Esophagus squamous epithelium (tissue), 5 donors: Measurements from ENCODE around the gene FNBP1. TPM values are rescaled to one million over a fixed set of nuclear protein-coding genes. Genes with fewer than 3 reads are reported as not detected.
A peak's percentile ranks its signal among the peaks of the same experiment; 100 is the strongest.

Experiments
- DNase-seq: peaks from one replicate; lab custom pipeline; 2025; lab: John Stamatoyannopoulos, UW
- H3K27ac ChIP-seq, 4 donors: fragments of 200-600 bp; sonication (generic); one replicate each; pipeline ENCODE4 v1.5.1; 2016 to 2019; ENCODE audit warnings: mild to moderate bottlenecking in 1 of 4
- H3K27me3 ChIP-seq, 4 donors: fragments of 200-600 bp; sonication (generic); 1 replicate in 3 of 4; 2 replicates in 1 of 4; pipeline versions ENCODE4 v1.5.1 to v1.6.0; 2017 to 2021; ENCODE audit warnings: antibody characterized with exemption in 1 of 4
- H3K36me3 ChIP-seq, 3 donors: fragments of 200-600 bp; sonication (generic); one replicate each; pipeline ENCODE4 v1.5.1; 2016 to 2019
- H3K4me1 ChIP-seq, 3 donors: fragments of 200-600 bp; sonication (generic); one replicate each; pipeline ENCODE4 v1.5.1; 2017 to 2019
- H3K4me3 ChIP-seq, 4 donors: fragments of 200-600 bp; sonication (generic); 1 replicate in 3 of 4; 2 replicates in 1 of 4; pipeline ENCODE4 v1.5.1; 2016 to 2019; ENCODE audit warnings: mild to moderate bottlenecking in 2 of 4, moderate library complexity in 1 of 4
- H3K9me3 ChIP-seq, 3 donors: fragments of 200-600 bp; sonication (generic); one replicate each; pipeline ENCODE4 v1.5.1; 2016 to 2019
- POLR2A ChIP-seq, 4 donors: fragments of 450-650 bp; IDR thresholded peaks; one replicate each; pipeline ENCODE4 v1.6.1; 2017; ENCODE audit warnings: antibody characterized with exemption in 4 of 4, mild to moderate bottlenecking in 4 of 4, moderate library complexity in 3 of 4
- WGBS, 2 donors: methylation state at CpG; one replicate each; pipeline ENCODE4 v1.1.5; 2018; 5-methylcytosine and 5-hydroxymethylcytosine counted together
- intact Hi-C: fragments of 100-400 bp; cut with DNase I; formaldehyde crosslinking; loops from one replicate; pipeline ENCODE4 v1.15.0; 2022
- total RNA-seq, 4 donors: library from RNA; depleted of rRNA; stranded (reverse); fragments of >200 nt; gene quantifications; one replicate each; pipeline ENCODE4 v1.1.0, GENCODE V29; 2016
- TF ChIP-seq, protein P1 (sequence below), 6 experiments: fragments of 450-650 bp in 4 of 6; fragments of 200-600 bp in 2 of 6; sonication (generic) in 2 of 6; IDR thresholded peaks; one replicate each; pipeline ENCODE4 v1.5.1; 2016 to 2019; ENCODE audit warnings: antibody characterized with exemption in 6 of 6, mild to moderate bottlenecking in 4 of 6, moderate library complexity in 4 of 6
- donor health status: DM: yes; HTN: yes; CAD: no.

Gene FNBP1
- total RNA-seq, 4 donors from 2014 or later = 19.7 to 47.7 (median 26.2) TPM

GRCh38 chr9:129888293-129889121 lies 154.5 kb downstream of the FNBP1 start:
- Histone ChIP-seq H3K27me3 (no peaks in the 10 kb centered on the region), H3K36me3 (peaks cover 0 to 21% (median 0%) of the 10 kb centered on the region in 3 donors), H3K27ac (peak overlapping the region; percentile 83 to 95 (median 90)), H3K9me3 (no peaks in the 10 kb centered on the region), H3K4me1 (peaks cover 43 to 94% (median 46%) of the 10 kb centered on the region in 3 donors), H3K4me3 (peak overlapping the region in 2 of 4 donors; percentile 21 to 32)
- DNase-seq = peak; percentile 53
- intact Hi-C loops = loop anchor here (5.0 to 10.0 kb wide), 2 partner anchors 154 to 346 kb away; partner anchors contain the start of gene FNBP1
- TF ChIP-seq POLR2A (IDR thresholded peaks at IDR 0.05) = peak in 1 of 4 donors; percentile 54
- TF ChIP-seq, protein P1, sequence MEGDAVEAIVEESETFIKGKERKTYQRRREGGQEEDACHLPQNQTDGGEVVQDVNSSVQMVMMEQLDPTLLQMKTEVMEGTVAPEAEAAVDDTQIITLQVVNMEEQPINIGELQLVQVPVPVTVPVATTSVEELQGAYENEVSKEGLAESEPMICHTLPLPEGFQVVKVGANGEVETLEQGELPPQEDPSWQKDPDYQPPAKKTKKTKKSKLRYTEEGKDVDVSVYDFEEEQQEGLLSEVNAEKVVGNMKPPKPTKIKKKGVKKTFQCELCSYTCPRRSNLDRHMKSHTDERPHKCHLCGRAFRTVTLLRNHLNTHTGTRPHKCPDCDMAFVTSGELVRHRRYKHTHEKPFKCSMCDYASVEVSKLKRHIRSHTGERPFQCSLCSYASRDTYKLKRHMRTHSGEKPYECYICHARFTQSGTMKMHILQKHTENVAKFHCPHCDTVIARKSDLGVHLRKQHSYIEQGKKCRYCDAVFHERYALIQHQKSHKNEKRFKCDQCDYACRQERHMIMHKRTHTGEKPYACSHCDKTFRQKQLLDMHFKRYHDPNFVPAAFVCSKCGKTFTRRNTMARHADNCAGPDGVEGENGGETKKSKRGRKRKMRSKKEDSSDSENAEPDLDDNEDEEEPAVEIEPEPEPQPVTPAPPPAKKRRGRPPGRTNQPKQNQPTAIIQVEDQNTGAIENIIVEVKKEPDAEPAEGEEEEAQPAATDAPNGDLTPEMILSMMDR (IDR thresholded peaks at IDR 0.05) = no peak
- 61 to 64% methylated on average over 17 to 23 of the region's 29 CpGs for WGBS, 2 donors

- TF ChIP-seq, protein P1 (IDR thresholded peaks at IDR 0.05) = no peak
- TF ChIP-seq POLR2A (IDR thresholded peaks at IDR 0.05) = peak in 1 of 4 donors; percentile 33
- peaks cover 41 to 88% (median 43%) of the 10 kb centered on the region in 3 donors for H3K4me1 ChIP-seq
- H3K36me3 ChIP-seq = peaks cover 0 to 21% (median 0%) of the 10 kb centered on the region in 3 donors
- H3K27ac ChIP-seq = peak overlapping the region; percentile 85 to 95 (median 95)
- peak overlapping the region in 2 of 4 donors; percentile 21 to 32 for H3K4me3 ChIP-seq
- no peaks in the 10 kb centered on the region for H3K27me3 ChIP-seq
- WGBS, 2 donors = 54 to 56% methylated on average over 27 of the region's 27 CpGs
- intact Hi-C loops = loop anchor here (5.0 to 10.0 kb wide), 2 partner anchors 155 to 347 kb away; partner anchors contain the start of gene FNBP1
- DNase-seq = no peak
- no peaks in the 10 kb centered on the region for H3K9me3 ChIP-seq
Measured at GRCh38 chr9:129887334-129888292, 155.4 kb downstream of the FNBP1 start.

DNA sequence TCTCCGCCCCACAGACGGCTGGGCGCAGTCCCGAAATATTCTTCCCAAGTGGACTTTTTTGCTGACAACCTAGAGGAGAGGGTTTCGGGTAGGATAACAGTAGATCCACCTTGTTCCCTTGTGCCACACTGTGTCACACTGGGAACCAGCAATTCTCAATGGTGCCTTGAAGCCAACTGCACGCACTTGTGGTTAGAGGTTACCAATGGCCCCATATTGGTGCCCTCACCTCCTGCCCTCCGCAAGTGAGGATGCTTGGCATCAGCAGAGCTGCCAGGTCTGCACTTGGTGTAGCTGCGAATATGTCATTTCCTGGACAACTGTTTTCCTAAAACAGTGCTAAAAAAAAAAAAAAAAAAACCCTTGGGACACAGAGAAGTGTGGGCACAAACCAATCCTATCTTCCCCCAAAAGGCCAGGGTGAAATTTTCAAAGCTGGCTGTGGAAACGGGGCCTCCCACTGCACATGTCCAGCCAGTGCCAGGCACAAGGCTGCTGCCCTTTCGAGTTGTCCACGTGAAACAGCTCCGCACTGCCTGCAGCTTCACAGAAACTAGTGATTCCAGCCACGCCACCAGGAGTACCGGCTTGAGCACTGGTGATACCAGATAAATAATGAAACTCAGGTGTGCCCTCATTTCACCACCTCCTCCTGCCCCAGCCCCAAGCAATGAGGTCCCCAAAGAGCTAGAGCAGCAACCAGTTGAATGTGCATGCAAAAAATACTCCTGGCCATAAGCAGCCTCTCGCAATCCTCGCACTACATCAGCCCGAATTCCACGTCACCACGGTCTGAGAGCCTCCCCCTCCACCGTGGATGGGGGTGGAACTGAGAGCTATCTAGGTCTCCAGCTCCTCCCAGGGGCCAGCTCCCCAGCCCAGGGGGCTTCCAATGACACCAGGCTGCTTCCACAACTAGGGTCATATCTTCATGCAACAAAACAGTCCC lies 156.5 kb downstream of the FNBP1 start:
- DNase-seq = no peak
- H3K27ac ChIP-seq = peak overlapping the region; percentile 85 to 95 (median 95)
- H3K4me1 ChIP-seq = peaks cover 41 to 80% (median 43%) of the 10 kb centered on the region in 3 donors
- peak overlapping the region; percentile 15 to 65 (median 50) for H3K4me3 ChIP-seq
- peaks cover 3 to 21% (median 8%) of the 10 kb centered on the region in 3 donors for H3K36me3 ChIP-seq
- no peaks in the 10 kb centered on the region for H3K27me3 ChIP-seq
- TF ChIP-seq, protein P1 (IDR thresholded peaks at IDR 0.05) = no peak
- no peak for TF ChIP-seq POLR2A (IDR thresholded peaks at IDR 0.05)
- WGBS, 2 donors = 23 to 36% methylated on average over 6 to 17 of the region's 20 CpGs
- intact Hi-C loops = loop anchor here (5.0 to 10.0 kb wide), 2 partner anchors 156 to 348 kb away; partner anchors contain the start of gene FNBP1
- H3K9me3 ChIP-seq = no peaks in the 10 kb centered on the region

- DNase-seq = peak; percentile 72
- intact Hi-C loops = loop anchor here (5.0 to 10.0 kb wide), 2 partner anchors 157 to 349 kb away; partner anchors contain the start of gene FNBP1
- peaks cover 36 to 80% (median 43%) of the 10 kb centered on the region in 3 donors for H3K4me1 ChIP-seq
- TF ChIP-seq, protein P1 (IDR thresholded peaks at IDR 0.05) = peak; percentile 87 to 100 (median 97)
- peak in 1 of 4 donors; percentile 55 for TF ChIP-seq POLR2A (IDR thresholded peaks at IDR 0.05)
- H3K4me3 ChIP-seq = peak overlapping the region; percentile 23 to 65 (median 50)
- H3K36me3 ChIP-seq = peaks cover 10 to 21% (median 17%) of the 10 kb centered on the region in 3 donors
- H3K27ac ChIP-seq = peak overlapping the region; percentile 85 to 95 (median 95)
- H3K27me3 ChIP-seq = no peaks in the 10 kb centered on the region
- no peaks in the 10 kb centered on the region for H3K9me3 ChIP-seq
- 0% methylated on average over 6 of the region's 27 CpGs; no CpG with 5 or more reads in 1 of the 2 donors for WGBS, 2 donors
Measured at GRCh38 chr9:129885670-129886106, 157.3 kb downstream of the FNBP1 start.
